Activated T-cell treated with anti-CD3 and anti-CD28 coated beads, Interleukin-2, amount 50 U/mL, for 4 hours (primary cell): ENCODE results near the gene KIF5C. TPM values are rescaled to one million over a fixed set of nuclear protein-coding genes. Genes with fewer than 3 reads are reported as not detected.

Experiments
- ATAC-seq, 2 donors: fragments of 200-7000 bp; cut with Tn5 transposase; one replicate each; pipeline ENCODE4 v1.10.0; 2021
- DNase-seq: peaks from one replicate; pipeline ENCODE4 v3.0.0-alpha.2; 2020
- H3K27me3 Mint-ChIP-seq: one replicate; pipeline ENCODE4 v1.8.0; 2021; ENCODE audit warnings: low read depth, mixed read lengths
- H3K36me3 Mint-ChIP-seq: one replicate; pipeline ENCODE4 v1.8.0; 2022; ENCODE audit warnings: mixed read lengths; ENCODE audit not compliant: insufficient read depth
- H3K4me1 Mint-ChIP-seq: one replicate; pipeline ENCODE4 v1.8.0; 2021; ENCODE audit warnings: low read depth, mixed read lengths
- H3K4me3 Mint-ChIP-seq: one replicate; pipeline ENCODE4 v1.8.0; 2021; ENCODE audit warnings: mild to moderate bottlenecking, moderate library complexity, mixed read lengths
- H3K9me3 Mint-ChIP-seq: one replicate; pipeline ENCODE4 v1.8.0; 2021; ENCODE audit warnings: mixed read lengths
- total RNA-seq, 3 donors: library from RNA; stranded (reverse); gene quantifications; one replicate each; pipeline ENCODE4 v1.2.1, GENCODE V29; 2021

Gene KIF5C
- total RNA-seq, 3 donors from 2014 or later: 4.2 to 7.3 (median 5.5) TPM

- ATAC-seq: no peak
- no peak for DNase-seq
- Mint-ChIP-seq H3K36me3 (peaks cover 2% of the 10 kb centered on the region), H3K9me3 (no peaks in the 10 kb centered on the region), H3K27me3 (no peaks in the 10 kb centered on the region), H3K4me1 (no peaks in the 10 kb centered on the region), H3K4me3 (no peak overlapping the region)
These were observed 146.7 kb downstream of the KIF5C start for GRCh38 chr2:149021761-149022160.

GRCh38 chr2:149023091-149023490, 148.1 kb downstream of the KIF5C start:
- no peaks in the 10 kb centered on the region for H3K4me1 Mint-ChIP-seq
- H3K27me3 Mint-ChIP-seq: no peaks in the 10 kb centered on the region
- no peak for DNase-seq
- H3K9me3 Mint-ChIP-seq: no peaks in the 10 kb centered on the region
- no peak for ATAC-seq
- H3K36me3 Mint-ChIP-seq: peaks cover 2% of the 10 kb centered on the region
- H3K4me3 Mint-ChIP-seq: no peak overlapping the region

- Mint-ChIP-seq H3K4me1 (no peaks in the 10 kb centered on the region), H3K36me3 (peaks cover 2% of the 10 kb centered on the region)
These were observed 152.7 kb downstream of the KIF5C start for GRCh38 chr2:149027590-149028250.

GRCh38 chr2:149028377-149028776, 153.3 kb downstream of the KIF5C start:
- no peaks in the 10 kb centered on the region for H3K9me3 Mint-ChIP-seq
- no peak for ATAC-seq
- H3K4me1 Mint-ChIP-seq: no peaks in the 10 kb centered on the region
- peaks cover 6% of the 10 kb centered on the region for H3K27me3 Mint-ChIP-seq
- peaks cover 2% of the 10 kb centered on the region for H3K36me3 Mint-ChIP-seq
- DNase-seq: no peak
- H3K4me3 Mint-ChIP-seq: no peak overlapping the region

More at GRCh38 chr2:149027590-149028250, 152.7 kb downstream of the KIF5C start:
- DNase-seq (no peak), ATAC-seq (no peak)
- Mint-ChIP-seq H3K4me3 (no peak overlapping the region), H3K9me3 (no peaks in the 10 kb centered on the region), H3K27me3 (peaks cover 4% of the 10 kb centered on the region)

- Mint-ChIP-seq H3K4me1 (no peaks in the 10 kb centered on the region), H3K4me3 (no peak overlapping the region), H3K9me3 (no peaks in the 10 kb centered on the region), H3K36me3 (peaks cover 2% of the 10 kb centered on the region), H3K27me3 (peaks cover 11% of the 10 kb centered on the region)
- no peak for ATAC-seq
- no peak for DNase-seq
These were observed 153.9 kb downstream of the KIF5C start for GRCh38 chr2:149028891-149029290.

GRCh38 chr2:149029307-149029965, 154.4 kb downstream of the KIF5C start:
- DNase-seq (no peak), ATAC-seq (no peak)
- peaks cover 2% of the 10 kb centered on the region for H3K36me3 Mint-ChIP-seq
- no peak overlapping the region for H3K4me3 Mint-ChIP-seq
- H3K27me3 Mint-ChIP-seq: peaks cover 11% of the 10 kb centered on the region
- H3K4me1 Mint-ChIP-seq: no peaks in the 10 kb centered on the region
- no peaks in the 10 kb centered on the region for H3K9me3 Mint-ChIP-seq

- H3K4me3 Mint-ChIP-seq: no peak overlapping the region
- ATAC-seq: no peak
- H3K9me3 Mint-ChIP-seq: no peaks in the 10 kb centered on the region
- no peaks in the 10 kb centered on the region for H3K4me1 Mint-ChIP-seq
- peaks cover under 1% of the 10 kb centered on the region for H3K36me3 Mint-ChIP-seq
- peaks cover 15% of the 10 kb centered on the region for H3K27me3 Mint-ChIP-seq
- no peak for DNase-seq
These were observed 156.4 kb downstream of the KIF5C start for GRCh38 chr2:149031396-149031795.

GRCh38 chr2:149033716-149034115, 158.7 kb downstream of the KIF5C start:
- peaks cover 3% of the 10 kb centered on the region for H3K4me1 Mint-ChIP-seq

GRCh38 chr2:149034406-149034805, 159.4 kb downstream of the KIF5C start:
- H3K36me3 Mint-ChIP-seq: no peaks in the 10 kb centered on the region
- peaks cover 7% of the 10 kb centered on the region for H3K4me1 Mint-ChIP-seq
- ATAC-seq: no peak
- no peaks in the 10 kb centered on the region for H3K9me3 Mint-ChIP-seq
- H3K4me3 Mint-ChIP-seq: no peak overlapping the region
- peaks cover 37% of the 10 kb centered on the region for H3K27me3 Mint-ChIP-seq
- DNase-seq: no peak

More at GRCh38 chr2:149033716-149034115, 158.7 kb downstream of the KIF5C start:
- Mint-ChIP-seq H3K4me3 (no peak overlapping the region), H3K9me3 (no peaks in the 10 kb centered on the region), H3K27me3 (peaks cover 32% of the 10 kb centered on the region), H3K36me3 (no peaks in the 10 kb centered on the region)
- no peak for ATAC-seq
- DNase-seq: no peak

- Mint-ChIP-seq H3K36me3 (no peaks in the 10 kb centered on the region), H3K4me3 (no peak overlapping the region), H3K4me1 (peaks cover 7% of the 10 kb centered on the region), H3K9me3 (no peaks in the 10 kb centered on the region), H3K27me3 (peaks cover 52% of the 10 kb centered on the region)
- ATAC-seq (no peak), DNase-seq (no peak)
These were observed 161.7 kb downstream of the KIF5C start for GRCh38 chr2:149036507-149037293.

GRCh38 chr2:149037851-149038250, 162.8 kb downstream of the KIF5C start:
- no peaks in the 10 kb centered on the region for H3K36me3 Mint-ChIP-seq
- H3K27me3 Mint-ChIP-seq: peaks cover 52% of the 10 kb centered on the region
- peaks cover 7% of the 10 kb centered on the region for H3K4me1 Mint-ChIP-seq
- ATAC-seq: no peak
- peak overlapping the region; percentile 48 for H3K4me3 Mint-ChIP-seq
- DNase-seq: no peak
- no peaks in the 10 kb centered on the region for H3K9me3 Mint-ChIP-seq

GRCh38 chr2:149038442-149039212, 163.6 kb downstream of the KIF5C start, which contains the start of gene LYPD6B:
Gene LYPD6B (plus strand): TSS chr2:149038699. CDS start chr2:149130949, 92,250 bp downstream.
- no peaks in the 10 kb centered on the region for H3K36me3 Mint-ChIP-seq
- H3K4me3 Mint-ChIP-seq: peak within 1 kb of the TSS; percentile 48
- peaks cover 47% of the 10 kb centered on the region for H3K27me3 Mint-ChIP-seq
- H3K9me3 Mint-ChIP-seq: no peaks in the 10 kb centered on the region
- ATAC-seq (peak; percentile 56 to 61), DNase-seq (no peak)
- H3K4me1 Mint-ChIP-seq: peaks cover 7% of the 10 kb centered on the region

- no peak for ATAC-seq
- peaks cover 7% of the 10 kb centered on the region for H3K4me1 Mint-ChIP-seq
- H3K27me3 Mint-ChIP-seq: peaks cover 45% of the 10 kb centered on the region
- H3K36me3 Mint-ChIP-seq: no peaks in the 10 kb centered on the region
- H3K4me3 Mint-ChIP-seq: no peak overlapping the region
- peaks cover under 1% of the 10 kb centered on the region for H3K9me3 Mint-ChIP-seq
- no peak for DNase-seq
These were observed 164.2 kb downstream of the KIF5C start for GRCh38 chr2:149039213-149039724.

GRCh38 chr2:149040451-149040850, 165.4 kb downstream of the KIF5C start:
- Mint-ChIP-seq H3K4me3 (no peak overlapping the region), H3K4me1 (peaks cover 7% of the 10 kb centered on the region), H3K36me3 (no peaks in the 10 kb centered on the region), H3K9me3 (peaks cover 11% of the 10 kb centered on the region), H3K27me3 (peaks cover 43% of the 10 kb centered on the region)
- DNase-seq: peak; percentile 37
- ATAC-seq: no peak
